LoVo (cell line): ENCODE results near the gene PLXNA4.

Source experiments
- DNase-seq: peaks from one replicate; pipeline ENCODE4 v3.0.0-alpha.2; 2016; ENCODE audit warnings: low spot score

The PLXNA4 gene

GRCh38 chr7:132436121-132436520, 140.1 kb downstream of the PLXNA4 start:
- DNase-seq = no peak

- DNase-seq = no peak
Observed at GRCh38 chr7:132435016-132435990, 141.0 kb downstream of the PLXNA4 start.

- DNase-seq = no peak
Observed at GRCh38 chr7:132434041-132434440, 142.2 kb downstream of the PLXNA4 start.

- no peak for DNase-seq
Observed at GRCh38 chr7:132433301-132433700, 143.0 kb downstream of the PLXNA4 start.

GRCh38 chr7:132430861-132431822, 145.1 kb downstream of the PLXNA4 start:
- DNase-seq = peak; percentile 68

- DNase-seq = no peak
Observed at GRCh38 chr7:132430041-132430855, 146.0 kb downstream of the PLXNA4 start.

GRCh38 chr7:132429181-132429580, 147.1 kb downstream of the PLXNA4 start:
- DNase-seq = no peak

- no peak for DNase-seq
Observed at GRCh38 chr7:132428247-132428919, 147.9 kb downstream of the PLXNA4 start.

- no peak for DNase-seq
Observed at GRCh38 chr7:132425942-132426341, 150.3 kb downstream of the PLXNA4 start.

GRCh38 chr7:132424821-132425724, 151.2 kb downstream of the PLXNA4 start:
- DNase-seq = no peak

GRCh38 chr7:132424277-132424676, 152.0 kb downstream of the PLXNA4 start:
- DNase-seq = no peak

GRCh38 chr7:132423594-132424200, 152.6 kb downstream of the PLXNA4 start:
- DNase-seq = no peak

- DNase-seq = no peak
Observed at GRCh38 chr7:132422502-132423111, 153.7 kb downstream of the PLXNA4 start.

- DNase-seq = no peak
Observed at GRCh38 chr7:132420527-132420926, 155.7 kb downstream of the PLXNA4 start.

- no peak for DNase-seq
Observed at GRCh38 chr7:132419542-132419941, 156.7 kb downstream of the PLXNA4 start.

GRCh38 chr7:132418840-132419239, 157.4 kb downstream of the PLXNA4 start:
- no peak for DNase-seq

- no peak for DNase-seq
Observed at GRCh38 chr7:132417103-132417906, 159.0 kb downstream of the PLXNA4 start.

GRCh38 chr7:132416395-132416794, 159.9 kb downstream of the PLXNA4 start:
- DNase-seq = no peak
